LNCAP (cell line): ENCODE results near the gene DPP3.

Source experiments
- TF ChIP-seq, protein P1 (sequence below): fragments of 450-650 bp; IDR thresholded peaks from 2 replicates; pipeline ENCODE4 v1.5.1; 2017; ENCODE audit warnings: mild to moderate bottlenecking

DPP3 gene

DNA sequence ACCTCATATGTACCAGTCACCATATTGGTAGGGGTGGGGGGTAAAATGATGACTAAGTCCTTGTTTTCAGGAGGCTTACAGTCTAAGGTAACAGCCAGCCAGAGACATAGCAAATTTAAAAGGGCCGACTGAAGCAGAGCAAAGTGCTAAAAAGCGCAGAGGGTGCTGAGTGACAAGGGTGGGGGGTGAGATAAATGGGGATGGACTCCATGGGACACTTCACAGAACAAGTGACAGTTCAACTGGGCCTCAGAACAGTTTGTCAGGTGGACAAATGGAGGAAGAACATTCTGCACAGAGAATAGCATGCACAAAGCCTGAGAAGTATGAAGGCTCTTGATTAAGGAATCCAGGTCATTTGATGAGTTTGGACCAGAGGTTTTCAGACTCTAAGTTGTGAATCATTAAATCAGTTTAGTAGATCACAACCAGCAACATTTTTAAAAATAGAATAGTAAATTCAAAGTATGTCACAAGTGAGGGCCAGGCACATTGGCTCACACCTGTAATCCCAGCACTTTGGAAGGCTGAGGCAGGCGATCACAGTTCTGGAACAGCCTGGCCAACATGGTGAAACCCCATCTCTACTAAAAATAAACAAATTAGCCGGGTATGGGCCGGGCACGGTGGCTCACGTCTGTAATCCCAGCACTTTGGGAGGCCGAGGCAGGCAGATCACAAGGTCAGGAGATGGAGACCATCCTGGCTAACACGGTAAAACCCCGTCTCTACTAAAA is 44.2 kb downstream of the DPP3 start:
- TF ChIP-seq, protein P1, sequence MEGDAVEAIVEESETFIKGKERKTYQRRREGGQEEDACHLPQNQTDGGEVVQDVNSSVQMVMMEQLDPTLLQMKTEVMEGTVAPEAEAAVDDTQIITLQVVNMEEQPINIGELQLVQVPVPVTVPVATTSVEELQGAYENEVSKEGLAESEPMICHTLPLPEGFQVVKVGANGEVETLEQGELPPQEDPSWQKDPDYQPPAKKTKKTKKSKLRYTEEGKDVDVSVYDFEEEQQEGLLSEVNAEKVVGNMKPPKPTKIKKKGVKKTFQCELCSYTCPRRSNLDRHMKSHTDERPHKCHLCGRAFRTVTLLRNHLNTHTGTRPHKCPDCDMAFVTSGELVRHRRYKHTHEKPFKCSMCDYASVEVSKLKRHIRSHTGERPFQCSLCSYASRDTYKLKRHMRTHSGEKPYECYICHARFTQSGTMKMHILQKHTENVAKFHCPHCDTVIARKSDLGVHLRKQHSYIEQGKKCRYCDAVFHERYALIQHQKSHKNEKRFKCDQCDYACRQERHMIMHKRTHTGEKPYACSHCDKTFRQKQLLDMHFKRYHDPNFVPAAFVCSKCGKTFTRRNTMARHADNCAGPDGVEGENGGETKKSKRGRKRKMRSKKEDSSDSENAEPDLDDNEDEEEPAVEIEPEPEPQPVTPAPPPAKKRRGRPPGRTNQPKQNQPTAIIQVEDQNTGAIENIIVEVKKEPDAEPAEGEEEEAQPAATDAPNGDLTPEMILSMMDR = no peak

DNA sequence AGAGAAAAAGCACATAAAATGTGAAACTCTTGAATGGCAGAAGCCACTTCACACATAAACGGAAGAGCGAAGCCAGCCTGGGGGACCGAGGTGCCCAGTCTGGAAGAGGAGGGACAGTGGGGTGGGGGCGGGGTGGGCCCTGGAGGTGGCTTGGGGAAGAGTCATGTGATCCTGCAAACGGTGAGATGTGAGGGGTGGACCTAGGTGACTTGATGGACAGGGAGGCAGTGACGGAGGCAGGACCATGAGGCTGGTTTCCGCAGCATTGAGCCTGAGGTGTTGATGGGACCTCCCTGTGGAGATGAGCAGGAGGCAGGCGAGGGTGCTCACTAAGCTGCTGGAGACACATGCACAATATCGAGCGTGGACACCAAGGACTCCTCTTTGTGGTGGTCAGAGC is 48.8 kb downstream of the DPP3 start:
- TF ChIP-seq, protein P1 = no peak

DNA sequence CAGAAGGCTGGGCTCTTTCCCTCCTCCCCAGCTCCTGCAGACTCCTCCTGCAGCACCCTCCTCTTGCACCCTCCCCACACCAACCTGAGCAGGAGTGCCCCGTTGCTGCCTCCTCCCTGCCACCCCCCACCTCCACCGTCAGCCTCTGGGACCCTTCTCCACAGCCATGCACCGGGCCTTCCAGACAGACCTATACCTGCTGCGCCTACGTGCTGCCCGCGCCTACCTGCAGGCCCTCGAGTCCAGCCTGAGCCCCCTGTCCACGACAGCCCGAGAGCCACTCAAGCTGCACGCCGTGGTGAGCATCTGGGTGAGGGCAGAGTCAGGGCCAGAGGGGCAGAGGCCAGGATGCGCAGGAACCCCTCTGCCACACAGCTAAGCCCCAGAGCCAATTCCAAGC is 49.4 kb downstream of the DPP3 start:
- TF ChIP-seq, protein P1 = no peak

DNA sequence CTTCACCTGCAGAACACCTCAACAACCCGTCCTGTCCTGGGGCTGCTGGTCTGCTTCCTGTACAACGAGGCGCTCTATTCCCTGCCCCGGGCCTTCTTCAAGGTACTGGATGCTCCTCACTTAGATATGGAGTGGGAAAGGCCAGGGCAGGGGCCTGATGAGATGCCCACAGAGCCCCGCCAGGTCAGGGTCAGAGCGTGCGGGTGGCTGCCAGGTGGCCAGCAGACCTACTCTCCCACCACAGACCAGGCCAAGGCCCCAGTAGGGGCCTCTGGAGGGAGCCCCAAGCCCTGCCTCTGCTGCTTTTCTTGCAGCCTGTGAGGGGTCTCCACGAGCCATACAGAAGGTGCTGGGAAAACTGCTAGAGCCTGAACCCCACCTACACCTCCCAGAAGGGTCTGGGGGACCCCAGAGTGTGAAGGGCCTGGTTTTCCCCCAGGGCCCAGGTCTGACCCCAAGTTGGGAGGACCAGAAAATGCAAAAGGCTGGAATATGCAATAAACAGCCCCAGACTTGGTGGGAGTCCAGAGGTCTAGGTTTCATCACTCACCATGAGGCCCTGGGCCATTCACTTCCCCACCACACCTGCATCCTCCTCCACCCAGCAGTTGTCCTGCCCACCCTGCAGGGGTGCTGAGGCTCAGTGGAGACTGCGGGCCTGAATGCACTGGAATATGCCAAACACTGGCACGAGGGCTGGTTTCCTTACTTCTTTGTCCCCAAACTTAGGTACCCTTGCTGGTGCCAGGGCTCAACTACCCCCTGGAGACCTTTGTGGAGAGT is 50.9 kb downstream of the DPP3 start:
- TF ChIP-seq, protein P1 = no peak

DNA sequence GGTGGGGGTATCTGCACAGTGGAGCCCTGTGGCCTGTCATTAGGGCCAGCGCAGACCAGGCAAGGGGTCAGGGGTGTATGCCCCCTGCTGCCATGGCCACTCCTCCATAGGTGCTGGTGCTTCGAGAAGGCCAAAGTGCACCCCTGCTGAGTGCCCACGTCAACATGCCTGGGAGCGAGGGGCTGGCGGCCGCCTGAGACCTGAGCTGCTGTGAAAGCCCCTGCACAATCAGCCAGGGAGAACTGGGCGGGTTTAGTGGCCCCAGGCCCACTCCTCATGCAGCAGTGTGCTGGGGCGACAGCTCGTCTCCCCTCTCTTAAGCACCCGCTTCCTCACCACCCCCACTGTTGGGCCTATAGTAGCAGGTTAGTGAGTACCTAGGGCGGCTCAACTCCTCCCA is 51.6 kb downstream of the DPP3 start:
- TF ChIP-seq, protein P1 = no peak

DNA sequence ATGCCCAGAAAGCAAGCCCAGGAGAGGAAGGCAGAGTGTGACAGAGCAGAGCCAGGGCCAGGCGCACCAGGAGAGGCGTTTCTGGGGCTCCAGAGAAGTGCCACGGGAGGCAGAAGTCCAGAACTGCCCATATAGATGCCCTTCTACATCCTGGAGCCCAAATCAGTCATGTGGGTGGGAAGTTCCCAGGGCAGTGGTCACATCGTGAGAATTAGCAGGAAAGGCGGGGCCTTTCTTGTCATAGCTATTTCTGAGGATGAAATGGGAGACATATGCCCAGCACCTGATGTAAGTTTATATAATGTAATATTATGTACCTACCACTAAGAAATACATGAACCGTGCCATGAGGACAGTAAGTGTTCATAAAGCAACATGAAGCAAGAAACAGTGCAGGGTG is 52.5 kb downstream of the DPP3 start:
- TF ChIP-seq, protein P1 = no peak

DNA sequence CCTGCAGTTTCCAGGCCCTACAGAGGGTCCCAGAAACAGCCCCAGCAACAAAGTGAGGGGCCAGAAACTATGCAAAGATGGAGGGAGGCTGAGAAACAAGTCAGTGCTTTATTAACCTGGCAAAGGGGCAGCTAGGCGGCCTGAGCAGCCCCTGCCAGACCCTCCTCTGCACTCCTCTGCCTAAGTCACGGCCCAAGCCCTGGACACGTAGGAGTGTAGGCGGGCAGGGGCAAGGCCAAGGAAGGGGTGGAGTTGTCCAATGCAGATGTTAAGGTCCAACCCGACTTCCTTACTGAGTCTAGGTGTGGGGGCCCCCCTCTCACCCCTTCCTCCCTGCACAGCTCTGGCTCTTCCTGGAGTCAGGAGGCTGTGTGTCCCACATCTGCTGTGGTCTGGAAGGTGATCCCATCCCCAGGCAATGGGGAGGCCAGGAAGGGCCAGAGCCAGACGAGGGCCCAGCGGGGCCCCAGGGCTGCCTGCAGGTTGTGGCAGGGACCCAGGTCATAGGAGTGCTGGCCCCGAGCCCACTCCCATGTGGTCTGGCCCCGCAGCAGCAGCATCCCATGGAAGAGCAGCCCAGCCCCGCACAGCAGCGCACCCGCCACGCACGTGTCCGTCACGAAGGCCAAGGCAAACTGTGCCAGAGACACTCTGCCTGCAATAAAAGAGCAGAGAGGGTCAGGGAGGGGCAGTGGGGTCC is 59.1 kb downstream of the DPP3 start:
- TF ChIP-seq, protein P1 = no peak
